NK-92 treated with Interleukin-12 subunit alpha and Interleukin-12 subunit beta, amount 100 ng/mL, for 24 hours (cell line): Measurements from ENCODE around the gene APOBEC3H.

ENCODE experiments used
- DNase-seq: peaks from one replicate; lab custom pipeline; 2025; lab: John Stamatoyannopoulos, UW

Gene APOBEC3H

GRCh38 chr22:39135092-39135896, 38.2 kb downstream of the APOBEC3H start:
- no peak for DNase-seq

- DNase-seq = no peak
Measured at GRCh38 chr22:39136317-39136716, 39.3 kb downstream of the APOBEC3H start.

- DNase-seq = no peak
Measured at GRCh38 chr22:39138357-39138997, 41.4 kb downstream of the APOBEC3H start.

DNA sequence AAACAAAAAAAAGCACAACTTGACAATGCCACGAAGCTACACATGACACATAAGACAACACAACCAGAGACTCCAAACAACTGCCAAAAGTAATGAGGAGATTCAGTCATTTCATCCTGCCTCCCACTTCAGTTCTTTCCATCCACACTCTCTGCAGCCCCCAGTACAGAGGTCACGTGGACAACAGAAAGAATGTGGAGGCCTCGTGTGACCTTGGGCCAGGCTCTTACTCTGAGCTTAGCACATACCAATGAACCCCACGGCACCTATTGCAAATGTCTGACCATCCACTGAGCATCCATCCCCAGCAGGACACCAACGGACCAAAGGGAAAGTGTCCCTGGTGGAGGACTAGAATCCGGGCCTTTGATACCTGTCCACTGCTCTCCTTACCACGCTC, 42.9 kb downstream of the APOBEC3H start:
- DNase-seq = no peak

DNA sequence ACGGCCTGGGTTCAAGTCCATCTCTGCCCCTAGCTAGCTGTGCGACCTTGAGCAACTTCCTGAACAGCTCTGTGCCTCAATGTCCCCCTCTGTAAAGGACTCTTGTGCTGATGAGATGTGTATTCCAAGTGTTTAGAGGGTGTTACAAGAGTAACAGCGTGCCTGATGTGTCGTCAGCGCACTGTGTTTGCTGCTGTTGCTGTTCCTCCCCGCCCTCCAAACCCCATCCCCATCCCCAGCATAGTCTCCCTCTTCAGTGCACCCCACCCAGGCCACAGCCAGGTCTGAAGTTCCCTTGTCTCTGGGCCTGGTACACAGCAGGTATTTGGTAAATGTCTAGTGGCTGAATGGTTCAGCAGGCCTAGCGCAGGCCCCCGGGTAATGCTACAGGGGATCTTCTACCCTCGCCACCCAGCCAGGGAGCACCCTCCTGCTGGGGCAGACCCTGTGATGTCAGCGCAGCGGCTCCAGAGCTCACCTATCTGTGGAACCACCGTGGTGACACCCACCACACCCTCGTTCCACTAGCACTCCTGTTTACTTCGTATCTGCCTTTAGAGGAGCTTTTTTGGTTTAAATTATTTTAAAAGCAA, 45.1 kb downstream of the APOBEC3H start:
- DNase-seq = no peak

- peak; percentile 32 for DNase-seq
Measured at GRCh38 chr22:39144101-39144767, 47.2 kb downstream of the APOBEC3H start.

- DNase-seq = no peak
Measured at GRCh38 chr22:39146256-39147101, 49.4 kb downstream of the APOBEC3H start.

DNA sequence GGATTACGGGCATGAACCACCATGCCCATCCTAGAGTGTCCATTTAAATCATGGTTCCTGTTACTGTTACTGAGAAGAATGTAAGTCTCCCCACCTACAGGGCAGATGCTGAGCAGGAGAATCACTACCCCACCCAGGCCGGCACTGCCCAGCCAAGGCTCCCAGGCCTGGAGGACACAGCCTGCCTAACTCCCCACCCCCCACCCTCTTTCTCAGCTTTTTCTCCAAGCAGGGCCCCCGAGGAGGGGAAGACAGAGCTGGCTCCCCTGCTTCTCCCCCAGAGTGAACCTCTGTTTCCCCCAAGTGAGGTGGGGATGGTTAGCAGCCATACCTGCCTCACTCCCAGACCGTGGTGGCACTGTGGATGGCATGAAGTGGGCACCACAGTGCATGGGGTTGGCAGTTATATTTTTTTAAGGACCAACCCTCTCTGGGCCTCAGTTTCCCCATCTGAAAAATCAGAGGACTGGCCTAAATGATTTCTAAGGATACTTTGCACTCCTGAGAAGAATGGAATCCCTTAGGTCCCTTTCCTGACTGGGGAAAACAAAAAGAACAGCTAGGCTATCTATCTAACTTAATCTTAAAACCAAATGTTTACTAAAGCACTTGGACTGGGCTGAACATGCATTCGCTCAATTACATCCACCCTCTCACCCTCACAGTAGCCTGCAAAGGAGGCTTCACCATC, 50.4 kb downstream of the APOBEC3H start:
- DNase-seq = no peak

GRCh38 chr22:39148026-39148726, 51.1 kb downstream of the APOBEC3H start:
- DNase-seq = no peak

GRCh38 chr22:39148727-39149535, 51.9 kb downstream of the APOBEC3H start:
- DNase-seq = no peak

GRCh38 chr22:39149915-39150847, 53.1 kb downstream of the APOBEC3H start:
- DNase-seq = no peak

GRCh38 chr22:39150848-39151215, 53.8 kb downstream of the APOBEC3H start:
- DNase-seq = no peak

DNA sequence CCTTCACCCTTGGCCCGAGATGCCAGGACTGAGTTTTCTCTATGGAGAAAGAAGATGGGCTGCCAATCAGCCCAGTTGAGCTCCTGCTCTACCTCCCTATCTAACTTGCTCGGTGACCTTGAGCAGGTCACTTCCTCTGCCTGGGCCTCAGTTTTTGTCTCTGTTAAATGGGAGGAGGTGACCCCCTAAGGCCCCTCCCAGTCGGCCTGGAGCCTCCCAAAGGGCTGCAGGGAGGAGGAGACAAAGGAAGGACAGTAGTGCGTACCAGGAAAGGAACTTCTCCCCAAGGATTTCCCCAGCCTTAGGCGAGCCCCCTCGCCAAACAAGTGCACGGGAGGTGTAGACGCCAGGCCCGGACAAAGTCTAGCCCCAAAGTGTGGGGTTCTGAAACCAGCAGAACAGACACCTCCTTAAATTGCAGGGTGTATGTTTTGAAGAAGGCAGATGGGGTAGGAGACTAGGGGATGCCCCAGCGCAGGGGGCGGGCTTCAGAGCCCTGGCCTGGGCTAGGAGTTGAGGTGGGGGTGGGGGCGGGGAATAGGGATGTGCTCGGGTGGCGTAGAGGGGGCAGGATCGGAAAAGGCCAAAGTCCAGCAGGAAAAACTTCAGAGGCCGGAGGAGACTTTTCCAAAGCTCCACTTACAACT, 54.4 kb downstream of the APOBEC3H start:
- DNase-seq = no peak

DNA sequence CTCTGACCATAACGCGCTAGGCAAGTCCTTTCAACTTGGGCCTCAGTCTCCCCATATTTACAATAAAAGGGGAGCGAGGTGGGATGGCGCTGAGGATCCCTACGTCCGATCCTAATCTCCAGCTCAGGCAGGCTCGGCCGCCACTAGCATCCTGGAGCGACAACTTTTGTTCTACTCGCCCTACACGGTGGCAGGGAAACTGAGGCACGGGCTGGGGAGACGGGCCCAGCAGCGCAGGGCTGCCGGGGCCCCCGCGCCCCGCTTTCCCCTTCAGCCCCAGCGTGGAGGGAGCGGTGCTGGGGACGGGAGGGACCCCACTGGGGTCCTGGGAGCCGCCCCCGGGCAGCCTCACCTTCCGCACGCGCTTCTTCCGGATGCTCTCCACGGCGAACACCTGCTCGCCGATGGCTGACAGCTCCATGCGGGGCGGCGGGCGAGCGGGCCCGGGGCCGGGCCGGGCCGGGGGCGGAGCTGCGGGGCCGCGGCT, 55.0 kb downstream of the APOBEC3H start:
- DNase-seq = no peak

GRCh38 chr22:39152511-39153219, 55.6 kb downstream of the APOBEC3H start, which contains the start of gene CBX7:
Gene CBX7 (minus strand): TSS chr22:39152680. CDS start chr22:39152444, 236 bp downstream.
- peak; percentile 82 for DNase-seq

- DNase-seq = no peak
Measured at GRCh38 chr22:39153220-39153717, 56.2 kb downstream of the APOBEC3H start.
